Adrenal gland (tissue), 19 donors: ENCODE data around the gene LRRC10B. TPM values are rescaled to one million over a fixed set of nuclear protein-coding genes. Genes with fewer than 3 reads are reported as not detected.
"Not testable (repeated sequence)": the region's sequence is repeated elsewhere in the genome, so short reads cannot be mapped to it uniquely, and the experiment has no call there.

ENCODE experiments used
- DNase-seq, 7 donors: peaks; one replicate each; pipeline ENCODE4 v3.0.0-alpha.2; 2019 to 2020
- H3K27ac ChIP-seq, 5 donors: fragments of 200-600 bp; sonication (generic) in 4 of 5; 1 replicate in 3 of 5; 2 replicates in 2 of 5; pipeline versions ENCODE4 v1.5.1 to v1.8.0; 2016 to 2020; ENCODE audit warnings: mild to moderate bottlenecking in 1 of 5
- H3K27me3 ChIP-seq: fragments of 200-600 bp; 2 replicates; pipeline ENCODE4 v1.8.0; 2021
- H3K36me3 ChIP-seq, 2 donors: fragments of 200-600 bp; replicated peaks in 1 of 2; 1 replicate in 1 of 2; 2 replicates in 1 of 2; pipeline versions ENCODE4 v1.5.1 to v1.8.0; 2018 to 2022
- H3K4me1 ChIP-seq, 2 donors: fragments of 200-600 bp; replicated peaks in 1 of 2; 1 replicate in 1 of 2; 2 replicates in 1 of 2; pipeline versions ENCODE4 v1.5.1 to v1.8.0; 2018 to 2021
- H3K4me3 ChIP-seq, 4 donors: fragments of 200-600 bp; sonication (generic) in 3 of 4; one replicate each; pipeline ENCODE4 v1.5.1; 2016 to 2018
- H3K9me3 ChIP-seq, 3 donors: fragments of 200-600 bp; sonication (generic) in 1 of 3; replicated peaks in 1 of 3; 1 replicate in 2 of 3; 2 replicates in 1 of 3; pipeline versions ENCODE4 v1.5.1 to v1.8.0; 2016 to 2021
- POLR2A ChIP-seq, 2 donors: fragments of 450-650 bp; IDR thresholded peaks; one replicate each; pipeline ENCODE4 v1.6.1; 2017; ENCODE audit warnings: antibody characterized with exemption in 2 of 2, mild to moderate bottlenecking in 2 of 2, moderate library complexity in 1 of 2
- WGBS, 4 donors: extraction: QIAGEN DNeasy Blood & Tissue Kit in 2 of 4; methylation state at CpG; one replicate each; pipeline versions ENCODE4 v1.1.5 to v1.1.7; 2013 to 2017; 5-methylcytosine and 5-hydroxymethylcytosine counted together
- intact Hi-C, 2 donors: fragments of 100-400 bp; cut with DNase I; formaldehyde crosslinking; loops; one replicate each; pipeline versions ENCODE4 v1.14.1 to v1.15.0; 2022 to 2023
- long read RNA-seq, 10 donors: library from polyadenylated mRNA in 3 of 10; unstranded in 2 of 10; stranded (forward) in 1 of 10; transcript quantifications; one replicate each; pipeline ENCODE4 v2.0.0 and lab custom pipeline, GENCODE V29; 2021 to 2026
- polyA plus RNA-seq, 3 donors: library from polyadenylated mRNA; stranded (reverse); fragments of 200-250 nt in 2 of 3; fragments of 350-450 nt in 1 of 3; fragmentation: Illumina TruSeq in 1 of 3; extraction: RNeasy Lipid Tissue Mini Kit (QIAGEN cat#74804) in 1 of 3; gene quantifications; one replicate each; pipeline ENCODE4 v1.2.3, GENCODE V29; 2013 to 2014
- total RNA-seq, 9 donors: library from RNA; depleted of rRNA in 4 of 9; stranded (reverse); fragments of >200 nt in 4 of 9; fragments of 120-200 nt in 1 of 9; fragmentation: NEBNext Ultra II Directional in 1 of 9; extraction: Animal tissue kit (Norgen Biotek cat#: 25700) in 1 of 9; gene quantifications; one replicate each; pipeline versions ENCODE4 v1.1.0 to v1.2.4, GENCODE V29; 2013 to 2023
- TF ChIP-seq, protein P1 (sequence below), 6 experiments: fragments of 450-650 bp in 4 of 6; fragments of 200-600 bp in 2 of 6; sonication (generic) in 1 of 6; IDR thresholded peaks; 1 replicate in 5 of 6; 2 replicates in 1 of 6; pipeline versions ENCODE4 v1.5.1 to v1.8.0; 2016 to 2021; ENCODE audit warnings: antibody characterized with exemption in 6 of 6, mild to moderate bottlenecking in 2 of 6, moderate library complexity in 1 of 6
- donor health status: healthy with polysubstance abuse.
- donor health status: Bipolar disorder and iron deficiency.
- donor health status: DM: yes; HTN: yes; CAD: no.
- donor health status: DM: no; HTN: no; CAD: no.
- donor health status: DM: no; HTN: no; CAD: no.
- donor health status: DM: yes; HTN: yes; CAD: no.

Gene LRRC10B
- total RNA-seq (1 to 10 TPM in 3 of 9 donors, under 1 TPM in 3, not detected in 3; 0.06 to 2.2 (median 0.87) TPM), polyA plus RNA-seq (1 to 10 TPM in 2 of 3 donors, under 1 TPM in 1; 0.97 to 2.6 (median 1.1) TPM)
- long read RNA-seq, donor 1: 0 reads
- long read RNA-seq, donor 2: 0 reads
- long read RNA-seq, donor 3: 0 reads
- long read RNA-seq, donor 4: 0 reads
- long read RNA-seq, donor 5: 0 reads
- long read RNA-seq, donor 6: 0 reads
- long read RNA-seq, donor 7: 0 reads
- long read RNA-seq, donor 8, partial matches to known transcripts: 0 of 1 reads
- long read RNA-seq, donor 8, other reads (novel, unspliced or antisense): 0 of 1 reads
- long read RNA-seq, donor 9: 0 reads
- long read RNA-seq, donor 10: 0 reads

DNA sequence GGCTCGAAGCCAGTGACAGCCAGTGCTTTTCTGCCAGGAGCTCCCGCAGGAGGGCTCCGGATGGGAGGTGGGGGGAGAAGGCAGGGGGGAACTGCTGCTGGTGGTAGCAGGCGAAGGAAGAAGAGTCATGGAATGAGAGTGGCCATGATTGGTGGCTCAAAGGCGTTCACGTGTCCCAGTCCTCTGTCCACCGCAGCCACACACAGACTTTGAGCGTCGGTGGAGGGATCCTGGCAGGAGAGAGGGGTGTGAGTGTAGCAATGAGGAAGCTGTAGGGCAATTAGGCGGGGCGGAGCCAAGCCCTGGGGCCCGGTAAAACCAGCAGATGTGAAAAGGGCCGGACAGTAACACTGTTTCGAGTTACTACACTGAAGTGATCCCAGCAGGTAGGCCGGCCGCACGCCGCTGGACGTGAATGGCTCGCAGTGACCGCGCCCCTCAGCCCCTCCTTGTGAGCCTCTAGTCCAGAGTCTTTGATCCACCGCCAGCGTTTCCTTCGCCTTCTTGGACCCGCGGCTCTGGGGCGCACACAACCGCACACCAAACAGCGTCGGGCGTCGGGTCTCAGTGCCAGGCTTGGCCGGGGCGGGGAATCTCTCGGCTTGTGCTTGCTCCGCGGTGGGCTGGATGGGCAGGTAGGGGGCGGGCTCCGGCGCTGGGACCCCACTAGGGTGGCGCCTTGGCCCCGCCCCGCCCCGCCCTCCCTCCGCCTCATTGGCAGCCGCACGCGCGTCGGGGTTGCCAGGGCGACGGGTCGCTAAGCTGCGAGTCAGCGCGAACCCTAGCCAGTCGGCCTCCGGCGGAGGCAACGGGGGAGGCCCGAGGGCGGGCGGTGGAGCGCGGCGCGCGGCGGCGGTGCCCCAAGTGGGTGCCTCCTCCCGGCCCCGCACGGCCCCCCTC is at the start of gene LRRC10B:
LRRC10B (plus strand) TSS at position 788 of the 900 bp plus-strand sequence. CDS start 250 bp downstream, outside the sequence.
- intact Hi-C loops: no loop called here
- peak in 2 of 7 donors; percentile 40 to 72 for DNase-seq
- H3K4me3 ChIP-seq: peak within 1 kb of the TSS in 1 of 4 donors; percentile 18
- 4 to 16% (median 10%) methylated on average over 13 to 74 of the region's 74 CpGs for WGBS, 4 donors
- no peaks in the 10 kb centered on the region for H3K9me3 ChIP-seq
- no peak for TF ChIP-seq POLR2A (IDR thresholded peaks at IDR 0.05)
- TF ChIP-seq, protein P1, sequence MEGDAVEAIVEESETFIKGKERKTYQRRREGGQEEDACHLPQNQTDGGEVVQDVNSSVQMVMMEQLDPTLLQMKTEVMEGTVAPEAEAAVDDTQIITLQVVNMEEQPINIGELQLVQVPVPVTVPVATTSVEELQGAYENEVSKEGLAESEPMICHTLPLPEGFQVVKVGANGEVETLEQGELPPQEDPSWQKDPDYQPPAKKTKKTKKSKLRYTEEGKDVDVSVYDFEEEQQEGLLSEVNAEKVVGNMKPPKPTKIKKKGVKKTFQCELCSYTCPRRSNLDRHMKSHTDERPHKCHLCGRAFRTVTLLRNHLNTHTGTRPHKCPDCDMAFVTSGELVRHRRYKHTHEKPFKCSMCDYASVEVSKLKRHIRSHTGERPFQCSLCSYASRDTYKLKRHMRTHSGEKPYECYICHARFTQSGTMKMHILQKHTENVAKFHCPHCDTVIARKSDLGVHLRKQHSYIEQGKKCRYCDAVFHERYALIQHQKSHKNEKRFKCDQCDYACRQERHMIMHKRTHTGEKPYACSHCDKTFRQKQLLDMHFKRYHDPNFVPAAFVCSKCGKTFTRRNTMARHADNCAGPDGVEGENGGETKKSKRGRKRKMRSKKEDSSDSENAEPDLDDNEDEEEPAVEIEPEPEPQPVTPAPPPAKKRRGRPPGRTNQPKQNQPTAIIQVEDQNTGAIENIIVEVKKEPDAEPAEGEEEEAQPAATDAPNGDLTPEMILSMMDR (IDR thresholded peaks at IDR 0.05): no peak
- no peaks in the 10 kb centered on the region for H3K36me3 ChIP-seq
- H3K4me1 ChIP-seq: peaks cover 8 to 16% of the 10 kb centered on the region in 2 donors
- peaks cover 24% of the 10 kb centered on the region for H3K27me3 ChIP-seq
- peak within 1 kb of the TSS in 1 of 5 donors; percentile 69 for H3K27ac ChIP-seq

DNA sequence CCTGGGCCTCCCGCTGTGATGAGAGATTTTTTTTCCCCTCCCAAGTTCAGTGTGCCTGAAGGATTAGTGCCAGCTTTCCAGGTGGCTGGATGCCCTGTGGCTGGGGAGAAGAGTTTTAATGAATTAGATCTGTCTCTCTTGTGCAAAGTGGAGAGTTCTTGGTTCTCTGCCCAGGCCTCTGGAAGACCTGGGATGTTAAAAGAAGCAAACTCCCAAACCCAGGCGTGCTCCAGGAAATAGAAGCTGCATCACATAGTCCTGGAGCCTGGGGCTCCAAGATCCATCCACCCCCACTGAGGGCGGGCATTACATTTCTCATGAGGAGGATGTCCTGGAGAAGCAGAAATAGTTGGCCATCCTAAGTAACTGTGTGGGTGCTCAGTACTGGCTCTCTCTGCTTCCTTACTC is 48.1 kb upstream of the LRRC10B start:
- H3K4me3 ChIP-seq: no peak overlapping the region
- intact Hi-C loops: no loop called here
- H3K27me3 ChIP-seq: no peaks in the 10 kb centered on the region
- no peak overlapping the region for H3K27ac ChIP-seq
- no peak for DNase-seq
- no peaks in the 10 kb centered on the region for H3K36me3 ChIP-seq
- H3K9me3 ChIP-seq: no peaks in the 10 kb centered on the region
- H3K4me1 ChIP-seq: no peaks in the 10 kb centered on the region
- no peak for TF ChIP-seq POLR2A (IDR thresholded peaks at IDR 0.05)
- TF ChIP-seq, protein P1 (IDR thresholded peaks at IDR 0.05): no peak
- WGBS, 4 donors: 73 to 89% (median 84%) methylated on average over 2 to 3 of the region's 3 CpGs

DNA sequence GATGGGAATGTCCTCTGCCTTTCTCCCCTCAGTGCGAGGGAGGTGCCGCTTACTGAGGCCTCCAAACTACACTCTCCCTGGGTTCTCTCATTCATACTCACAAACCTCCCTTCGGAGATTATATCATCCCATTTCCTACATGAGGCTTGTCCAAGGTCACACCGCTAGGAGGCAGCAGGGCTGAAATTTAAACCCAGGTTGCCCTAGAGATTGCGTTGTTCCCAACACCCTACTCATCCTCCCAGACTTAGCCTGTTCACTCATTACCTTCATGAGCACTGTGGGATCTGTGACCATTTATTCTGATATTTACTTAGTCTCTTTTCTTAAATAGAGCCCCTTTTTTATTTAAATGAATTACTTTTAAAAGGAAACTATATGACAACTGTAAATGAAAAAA is 47.6 kb upstream of the LRRC10B start:
- H3K9me3 ChIP-seq: no peaks in the 10 kb centered on the region
- H3K36me3 ChIP-seq: no peaks in the 10 kb centered on the region
- intact Hi-C loops: no loop called here
- 64 to 73% (median 69%) methylated on average over 5 of the region's 5 CpGs for WGBS, 4 donors
- H3K4me3 ChIP-seq: no peak overlapping the region
- H3K4me1 ChIP-seq: no peaks in the 10 kb centered on the region
- peak in 1 of 7 donors; percentile 44 for DNase-seq
- no peak overlapping the region for H3K27ac ChIP-seq
- H3K27me3 ChIP-seq: no peaks in the 10 kb centered on the region
- no peak for TF ChIP-seq POLR2A (IDR thresholded peaks at IDR 0.05)
- TF ChIP-seq, protein P1 (IDR thresholded peaks at IDR 0.05): peak in 3 of 6 experiments; percentile 11 to 31 (median 17)

DNA sequence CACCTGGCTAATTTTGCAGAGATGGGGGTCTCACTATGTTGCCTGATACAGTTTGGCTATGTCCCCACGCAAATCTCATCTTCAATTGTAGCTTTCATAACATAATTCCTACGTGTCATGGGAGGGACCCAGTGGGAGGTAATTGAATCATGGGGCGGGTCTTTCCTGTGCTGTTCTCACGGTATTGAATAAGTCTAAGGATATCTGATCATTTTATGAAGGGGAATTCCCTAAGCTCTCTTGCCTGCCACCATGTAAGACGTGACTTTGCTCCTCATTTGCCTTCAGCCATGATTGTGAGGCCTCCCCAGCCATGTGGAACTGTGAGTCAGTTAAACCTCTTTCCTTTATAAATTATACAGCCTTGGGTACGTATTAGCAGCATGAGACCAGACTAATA is 40.9 kb upstream of the LRRC10B start:
- H3K4me3 ChIP-seq, H3K27ac ChIP-seq, DNase-seq, H3K36me3 ChIP-seq, intact Hi-C loops, H3K27me3 ChIP-seq, H3K4me1 ChIP-seq, H3K9me3 ChIP-seq: not testable (repeated sequence)
- WGBS, 4 donors: 85 to 91% (median 88%) methylated on average over 5 to 6 of the region's 6 CpGs
